GM19035 (cell line): Measurements from ENCODE around the gene SLC22A14.
"Not testable (repeated sequence)": the region's sequence is repeated elsewhere in the genome, so short reads cannot be mapped to it uniquely, and the experiment has no call there.

Experiments
- ATAC-seq: cut with Tn5 transposase; IDR thresholded peaks from one replicate; pipeline ENCODE4 v1.9.1; 2021; ENCODE audit not compliant: unreplicated experiment

The SLC22A14 gene

GRCh38 chr3:38281895-38282686 is at the start of gene SLC22A14:
Gene SLC22A14, plus strand, starts transcription at chr3:38282294. Its CDS starts 23,733 bp downstream, at chr3:38306027.
- no peak for ATAC-seq

- ATAC-seq = no peak
These were observed 49.4 kb upstream of the SLC22A14 start for GRCh38 chr3:38232701-38233100.

GRCh38 chr3:38235466-38235865 is 46.6 kb upstream of the SLC22A14 start:
- ATAC-seq = no peak

GRCh38 chr3:38238416-38239008 is 43.6 kb upstream of the SLC22A14 start:
- no peak for ATAC-seq

GRCh38 chr3:38242812-38243211 is 39.3 kb upstream of the SLC22A14 start:
- not testable (repeated sequence) for ATAC-seq

GRCh38 chr3:38245930-38246329 is 36.2 kb upstream of the SLC22A14 start:
- no peak for ATAC-seq

- ATAC-seq = no peak
These were observed 34.6 kb upstream of the SLC22A14 start for GRCh38 chr3:38247366-38248035.

- ATAC-seq = no peak
These were observed 31.9 kb upstream of the SLC22A14 start for GRCh38 chr3:38250198-38250597.

GRCh38 chr3:38251197-38251596 is 30.9 kb upstream of the SLC22A14 start:
- ATAC-seq = no peak

GRCh38 chr3:38253704-38254103 is 28.4 kb upstream of the SLC22A14 start:
- ATAC-seq = no peak

GRCh38 chr3:38254872-38255271 is 27.2 kb upstream of the SLC22A14 start:
- no peak for ATAC-seq

GRCh38 chr3:38255627-38256026 is 26.5 kb upstream of the SLC22A14 start:
- no peak for ATAC-seq

- ATAC-seq = no peak
These were observed 24.5 kb upstream of the SLC22A14 start for GRCh38 chr3:38257583-38257982.

GRCh38 chr3:38260474-38260873 is 21.6 kb upstream of the SLC22A14 start:
- no peak for ATAC-seq

GRCh38 chr3:38264353-38264771 is 17.7 kb upstream of the SLC22A14 start:
- no peak for ATAC-seq

GRCh38 chr3:38264779-38265178 is 17.3 kb upstream of the SLC22A14 start:
- no peak for ATAC-seq

- no peak for ATAC-seq
These were observed 16.3 kb upstream of the SLC22A14 start, which contains the start of gene SLC22A13 for GRCh38 chr3:38265604-38266307. Gene SLC22A13, plus strand, starts transcription at chr3:38265812. Its CDS starts 49 bp downstream, at chr3:38265861.

GRCh38 chr3:38266810-38267209 is 15.3 kb upstream of the SLC22A14 start:
- ATAC-seq = no peak

- no peak for ATAC-seq
These were observed 14.4 kb upstream of the SLC22A14 start for GRCh38 chr3:38267662-38268061.

GRCh38 chr3:38268087-38268486 is 14.0 kb upstream of the SLC22A14 start:
- no peak for ATAC-seq

GRCh38 chr3:38268522-38268921 is 13.6 kb upstream of the SLC22A14 start:
- ATAC-seq = no peak
